AG04450 (cell line): ENCODE data around the gene CD79A. TPM values are rescaled to one million over a fixed set of nuclear protein-coding genes. Genes with fewer than 3 reads are reported as not detected.

Source experiments
- CTCF ChIA-PET: fragments of 300-600, 350-600 bp; formaldehyde crosslinking; extraction: SDS; loops from one replicate; lab custom pipeline; 2022; ENCODE audit warnings: antibody characterized with exemption, inconsistent platforms; lab: Charles Lee
- POLR2A ChIA-PET: fragments of 350-600 bp; formaldehyde crosslinking; extraction: SDS; loops from one replicate; lab custom pipeline; 2021; ENCODE audit warnings: antibody characterized with exemption, inconsistent platforms; lab: Yijun Ruan, JAX
- DNase-seq: peaks from one replicate; pipeline ENCODE4 v3.0.0-alpha.2; 2011; ENCODE audit warnings: low read depth, low spot score
- H3K27ac ChIP-seq: one replicate; pipeline ENCODE4 v1.5.1; 2012; ENCODE audit warnings: low read depth, low read length, control low read depth
- H3K27me3 ChIP-seq: one replicate; pipeline ENCODE4 v1.6.0; 2012; ENCODE audit warnings: low read length; ENCODE audit not compliant: control insufficient read depth, insufficient read depth
- H3K4me3 ChIP-seq: 2 replicates; pipeline ENCODE4 v1.5.1; 2011; ENCODE audit warnings: mild to moderate bottlenecking, low read depth, low read length, control low read depth
- H3K9me3 ChIP-seq: 2 replicates; pipeline ENCODE4 v1.5.1; 2012; ENCODE audit warnings: low read length; ENCODE audit not compliant: control insufficient read depth, insufficient read depth
- polyA plus RNA-seq: library from polyadenylated mRNA; depleted of rRNA; stranded (reverse); fragments of >200 nt; gene quantifications from 2 replicates; pipeline ENCODE4 v1.2.3, GENCODE V29; 2011
- TF ChIP-seq, protein P1 (sequence below): IDR thresholded peaks from 2 replicates; pipeline ENCODE4 v1.5.1; 2011; ENCODE audit warnings: low read depth, low read length, control low read depth, inconsistent platforms

Gene CD79A
- polyA plus RNA-seq, 1 experiment = 0.20 TPM

DNA sequence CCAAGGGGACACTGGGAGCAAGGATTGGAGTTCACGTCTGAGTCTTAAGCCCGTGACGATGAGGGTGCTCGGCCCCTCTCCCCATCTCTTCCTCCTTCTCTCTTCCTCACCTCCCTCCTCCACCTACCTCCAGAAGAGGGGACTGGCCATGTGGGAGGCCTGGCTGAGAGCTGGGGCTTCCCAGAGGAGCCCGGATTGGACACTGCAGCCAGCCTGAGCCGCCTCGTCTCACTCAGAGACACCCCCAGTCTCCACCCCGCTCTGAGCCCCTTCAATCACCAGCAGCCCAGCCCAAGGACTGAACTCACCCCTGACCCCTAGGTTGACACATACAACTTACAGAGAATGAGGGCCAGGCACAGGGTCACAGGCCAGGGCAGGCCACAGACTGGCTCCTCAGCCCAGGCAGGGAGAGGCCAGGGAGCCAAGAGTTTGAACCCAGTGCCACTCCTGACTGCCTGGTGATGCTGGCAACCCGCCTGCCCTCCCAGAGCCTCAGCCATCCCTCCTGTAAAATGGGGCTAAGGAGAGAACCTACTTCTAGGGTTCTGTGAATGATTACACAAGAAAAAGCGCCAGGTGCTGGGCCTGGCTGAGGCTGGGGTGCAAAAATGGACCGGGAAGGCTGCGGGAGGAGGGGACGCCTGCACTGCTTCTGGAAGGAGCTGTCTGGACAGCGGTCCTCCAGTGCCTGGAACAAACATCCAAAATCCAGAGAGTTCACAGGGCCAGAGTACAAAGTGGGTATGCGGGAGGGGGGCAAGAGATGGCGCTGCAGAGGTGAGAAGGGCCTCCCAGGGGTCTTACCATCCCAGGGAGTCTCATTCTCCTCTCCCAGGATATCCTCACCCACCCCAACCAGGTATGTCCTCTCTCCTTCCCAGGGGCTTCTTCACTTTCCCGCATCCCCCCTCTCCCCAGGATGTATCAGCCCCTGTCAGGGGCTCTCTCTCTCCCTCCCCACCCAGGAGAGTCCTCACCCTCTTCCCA lies 1.1 kb downstream of the CD79A start:
- H3K4me3 ChIP-seq = no peak overlapping the region
- ChIA-PET CTCF (no interaction called here), POLR2A (no interaction called here)
- TF ChIP-seq, protein P1, sequence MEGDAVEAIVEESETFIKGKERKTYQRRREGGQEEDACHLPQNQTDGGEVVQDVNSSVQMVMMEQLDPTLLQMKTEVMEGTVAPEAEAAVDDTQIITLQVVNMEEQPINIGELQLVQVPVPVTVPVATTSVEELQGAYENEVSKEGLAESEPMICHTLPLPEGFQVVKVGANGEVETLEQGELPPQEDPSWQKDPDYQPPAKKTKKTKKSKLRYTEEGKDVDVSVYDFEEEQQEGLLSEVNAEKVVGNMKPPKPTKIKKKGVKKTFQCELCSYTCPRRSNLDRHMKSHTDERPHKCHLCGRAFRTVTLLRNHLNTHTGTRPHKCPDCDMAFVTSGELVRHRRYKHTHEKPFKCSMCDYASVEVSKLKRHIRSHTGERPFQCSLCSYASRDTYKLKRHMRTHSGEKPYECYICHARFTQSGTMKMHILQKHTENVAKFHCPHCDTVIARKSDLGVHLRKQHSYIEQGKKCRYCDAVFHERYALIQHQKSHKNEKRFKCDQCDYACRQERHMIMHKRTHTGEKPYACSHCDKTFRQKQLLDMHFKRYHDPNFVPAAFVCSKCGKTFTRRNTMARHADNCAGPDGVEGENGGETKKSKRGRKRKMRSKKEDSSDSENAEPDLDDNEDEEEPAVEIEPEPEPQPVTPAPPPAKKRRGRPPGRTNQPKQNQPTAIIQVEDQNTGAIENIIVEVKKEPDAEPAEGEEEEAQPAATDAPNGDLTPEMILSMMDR = no peak
- no peak overlapping the region for H3K27ac ChIP-seq
- DNase-seq = no peak
- 0 out of 2 replicates have a peak, but pooled peaks cover 1% of the 10 kb centered on the region for H3K9me3 ChIP-seq
- H3K27me3 ChIP-seq = peaks cover 24% of the 10 kb centered on the region

DNA sequence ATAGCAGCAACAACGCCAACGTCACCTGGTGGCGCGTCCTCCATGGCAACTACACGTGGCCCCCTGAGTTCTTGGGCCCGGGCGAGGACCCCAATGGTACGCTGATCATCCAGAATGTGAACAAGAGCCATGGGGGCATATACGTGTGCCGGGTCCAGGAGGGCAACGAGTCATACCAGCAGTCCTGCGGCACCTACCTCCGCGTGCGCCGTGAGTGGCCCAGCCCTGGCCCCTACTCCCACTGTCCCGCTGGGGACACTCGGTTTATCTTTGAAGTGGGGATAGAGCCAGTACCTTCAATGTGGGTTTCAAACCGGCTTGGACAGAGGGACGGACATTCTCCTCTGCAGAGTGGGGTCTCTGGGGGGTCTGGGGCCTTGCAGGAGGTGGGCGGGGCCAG lies 2.0 kb downstream of the CD79A start:
- POLR2A ChIA-PET = no interaction called here
- TF ChIP-seq, protein P1 = no peak
- CTCF ChIA-PET = no interaction called here

DNA sequence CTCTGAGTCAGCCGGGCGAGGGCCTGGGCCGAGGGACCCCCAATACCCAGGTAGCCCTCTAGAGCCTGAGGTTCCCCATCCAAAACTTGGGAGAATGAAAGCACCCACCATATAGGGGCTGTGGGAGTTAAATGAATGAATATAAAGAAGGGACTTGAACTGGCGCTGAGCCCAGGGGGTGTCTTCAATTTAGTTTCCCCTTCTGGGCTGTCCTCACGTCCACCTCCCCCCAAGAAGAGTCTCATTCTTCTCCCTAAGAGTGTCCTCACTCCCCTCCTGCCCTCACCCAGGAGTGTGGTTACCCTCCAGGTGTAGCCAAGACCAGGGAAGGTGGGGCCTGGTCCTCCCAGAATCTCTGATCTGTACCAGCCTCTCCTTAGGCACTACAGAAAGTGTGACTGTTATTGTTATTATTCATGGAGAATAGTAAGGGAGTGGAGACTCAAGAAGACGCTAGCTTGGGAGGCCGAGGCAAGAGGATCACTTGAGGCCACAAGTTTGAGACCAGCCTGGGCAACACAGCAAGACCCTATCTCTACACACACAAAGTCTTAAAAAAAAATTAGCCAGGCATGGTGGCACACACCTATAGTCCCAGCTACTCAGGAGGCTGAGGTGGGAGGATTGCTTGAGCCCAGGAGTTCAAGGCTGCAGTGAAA lies 2.7 kb downstream of the CD79A start:
- Histone ChIP-seq H3K27me3 (peaks cover 24% of the 10 kb centered on the region), H3K9me3 (0 out of 2 replicates have a peak, but pooled peaks cover 4% of the 10 kb centered on the region), H3K4me3 (no peak overlapping the region), H3K27ac (no peak overlapping the region)
- POLR2A ChIA-PET = no interaction called here
- TF ChIP-seq, protein P1 = no peak
- CTCF ChIA-PET = no interaction called here
- DNase-seq = no peak

More for the DNA sequence above, 2.0 kb downstream of the CD79A start:
- DNase-seq = no peak
- 0 out of 2 replicates have a peak, but pooled peaks cover 4% of the 10 kb centered on the region for H3K9me3 ChIP-seq
- H3K27ac ChIP-seq = no peak overlapping the region
- peaks cover 24% of the 10 kb centered on the region for H3K27me3 ChIP-seq
- H3K4me3 ChIP-seq = no peak overlapping the region

DNA sequence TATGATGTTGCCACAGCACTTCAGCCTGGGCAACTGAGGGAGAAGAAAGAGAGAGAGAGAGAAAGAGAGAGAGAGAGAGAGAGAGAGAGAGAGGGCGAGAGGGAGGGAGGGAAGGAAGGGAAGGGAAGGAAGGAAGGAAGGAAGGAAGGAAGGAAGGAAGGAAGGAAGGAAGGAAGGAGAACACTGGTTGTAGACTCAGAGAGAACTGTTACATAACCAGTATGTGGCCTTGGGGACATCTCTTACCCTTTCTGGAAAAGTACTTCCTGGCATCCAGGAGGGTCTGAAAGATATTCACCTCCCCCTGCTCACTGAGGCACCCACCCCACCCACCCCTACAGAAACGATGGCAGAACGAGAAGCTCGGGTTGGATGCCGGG lies 3.2 kb downstream of the CD79A start:
- Histone ChIP-seq H3K27ac (no peak overlapping the region), H3K9me3 (0 out of 2 replicates have a peak, but pooled peaks cover 4% of the 10 kb centered on the region), H3K27me3 (peaks cover 24% of the 10 kb centered on the region), H3K4me3 (no peak overlapping the region)
- POLR2A ChIA-PET = no interaction called here
- no peak for DNase-seq
- TF ChIP-seq, protein P1 = no peak
- CTCF ChIA-PET = no interaction called here
